Measurements from ENCODE around the gene PTGER1. TPM values are rescaled to one million over a fixed set of nuclear protein-coding genes. Genes with fewer than 3 reads are reported as not detected.

PTGER1 gene
- total and polyA plus RNA-seq, 2 of the 8 experiments (the other 6 are each of a cell fraction or from before 2014, with no cell fraction given), result 0.20 to 0.41 TPM

DNA sequence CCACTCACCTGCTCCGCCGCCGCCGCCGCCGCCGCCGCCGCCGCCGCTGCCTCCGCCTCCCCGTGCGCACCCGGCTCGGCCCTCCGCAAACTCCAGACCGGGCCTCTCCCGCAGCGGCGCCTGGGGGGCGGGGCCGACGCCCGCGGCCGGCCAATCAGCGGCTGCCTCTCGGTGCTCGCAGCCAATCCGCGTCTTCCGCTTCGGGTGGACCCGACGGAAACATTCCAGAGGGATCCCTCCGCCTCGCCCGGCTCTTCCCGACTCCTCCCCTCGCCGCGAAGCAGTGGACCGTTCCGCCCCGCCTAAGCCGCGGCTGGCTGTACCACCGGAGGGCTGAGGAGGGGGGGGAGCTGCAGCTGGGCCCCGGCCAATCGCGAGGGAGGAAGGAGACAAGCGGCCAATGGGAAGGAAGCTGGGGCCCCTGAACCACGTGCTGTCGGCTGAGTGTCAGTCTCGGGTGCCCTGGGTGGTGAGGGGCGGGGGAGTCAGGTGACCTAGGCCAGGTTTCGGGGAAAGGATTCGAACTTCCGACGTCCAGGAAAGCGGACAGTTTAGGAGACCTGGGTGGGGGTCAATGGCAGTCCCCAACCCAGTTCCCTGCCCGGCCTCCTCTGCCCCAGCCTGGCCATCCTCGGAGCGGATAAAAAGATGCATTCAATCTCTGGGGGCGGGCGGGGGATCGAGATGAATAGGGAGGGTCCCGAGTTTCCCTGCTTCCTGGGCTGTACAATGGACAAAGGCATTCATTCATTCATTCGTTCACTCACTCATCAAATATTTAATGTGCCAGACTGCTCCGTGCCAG lies 21.1 kb upstream of the PTGER1 start, which contains the start of gene GIPC1 (continued):
- TF ChIP-seq, protein P1, sequence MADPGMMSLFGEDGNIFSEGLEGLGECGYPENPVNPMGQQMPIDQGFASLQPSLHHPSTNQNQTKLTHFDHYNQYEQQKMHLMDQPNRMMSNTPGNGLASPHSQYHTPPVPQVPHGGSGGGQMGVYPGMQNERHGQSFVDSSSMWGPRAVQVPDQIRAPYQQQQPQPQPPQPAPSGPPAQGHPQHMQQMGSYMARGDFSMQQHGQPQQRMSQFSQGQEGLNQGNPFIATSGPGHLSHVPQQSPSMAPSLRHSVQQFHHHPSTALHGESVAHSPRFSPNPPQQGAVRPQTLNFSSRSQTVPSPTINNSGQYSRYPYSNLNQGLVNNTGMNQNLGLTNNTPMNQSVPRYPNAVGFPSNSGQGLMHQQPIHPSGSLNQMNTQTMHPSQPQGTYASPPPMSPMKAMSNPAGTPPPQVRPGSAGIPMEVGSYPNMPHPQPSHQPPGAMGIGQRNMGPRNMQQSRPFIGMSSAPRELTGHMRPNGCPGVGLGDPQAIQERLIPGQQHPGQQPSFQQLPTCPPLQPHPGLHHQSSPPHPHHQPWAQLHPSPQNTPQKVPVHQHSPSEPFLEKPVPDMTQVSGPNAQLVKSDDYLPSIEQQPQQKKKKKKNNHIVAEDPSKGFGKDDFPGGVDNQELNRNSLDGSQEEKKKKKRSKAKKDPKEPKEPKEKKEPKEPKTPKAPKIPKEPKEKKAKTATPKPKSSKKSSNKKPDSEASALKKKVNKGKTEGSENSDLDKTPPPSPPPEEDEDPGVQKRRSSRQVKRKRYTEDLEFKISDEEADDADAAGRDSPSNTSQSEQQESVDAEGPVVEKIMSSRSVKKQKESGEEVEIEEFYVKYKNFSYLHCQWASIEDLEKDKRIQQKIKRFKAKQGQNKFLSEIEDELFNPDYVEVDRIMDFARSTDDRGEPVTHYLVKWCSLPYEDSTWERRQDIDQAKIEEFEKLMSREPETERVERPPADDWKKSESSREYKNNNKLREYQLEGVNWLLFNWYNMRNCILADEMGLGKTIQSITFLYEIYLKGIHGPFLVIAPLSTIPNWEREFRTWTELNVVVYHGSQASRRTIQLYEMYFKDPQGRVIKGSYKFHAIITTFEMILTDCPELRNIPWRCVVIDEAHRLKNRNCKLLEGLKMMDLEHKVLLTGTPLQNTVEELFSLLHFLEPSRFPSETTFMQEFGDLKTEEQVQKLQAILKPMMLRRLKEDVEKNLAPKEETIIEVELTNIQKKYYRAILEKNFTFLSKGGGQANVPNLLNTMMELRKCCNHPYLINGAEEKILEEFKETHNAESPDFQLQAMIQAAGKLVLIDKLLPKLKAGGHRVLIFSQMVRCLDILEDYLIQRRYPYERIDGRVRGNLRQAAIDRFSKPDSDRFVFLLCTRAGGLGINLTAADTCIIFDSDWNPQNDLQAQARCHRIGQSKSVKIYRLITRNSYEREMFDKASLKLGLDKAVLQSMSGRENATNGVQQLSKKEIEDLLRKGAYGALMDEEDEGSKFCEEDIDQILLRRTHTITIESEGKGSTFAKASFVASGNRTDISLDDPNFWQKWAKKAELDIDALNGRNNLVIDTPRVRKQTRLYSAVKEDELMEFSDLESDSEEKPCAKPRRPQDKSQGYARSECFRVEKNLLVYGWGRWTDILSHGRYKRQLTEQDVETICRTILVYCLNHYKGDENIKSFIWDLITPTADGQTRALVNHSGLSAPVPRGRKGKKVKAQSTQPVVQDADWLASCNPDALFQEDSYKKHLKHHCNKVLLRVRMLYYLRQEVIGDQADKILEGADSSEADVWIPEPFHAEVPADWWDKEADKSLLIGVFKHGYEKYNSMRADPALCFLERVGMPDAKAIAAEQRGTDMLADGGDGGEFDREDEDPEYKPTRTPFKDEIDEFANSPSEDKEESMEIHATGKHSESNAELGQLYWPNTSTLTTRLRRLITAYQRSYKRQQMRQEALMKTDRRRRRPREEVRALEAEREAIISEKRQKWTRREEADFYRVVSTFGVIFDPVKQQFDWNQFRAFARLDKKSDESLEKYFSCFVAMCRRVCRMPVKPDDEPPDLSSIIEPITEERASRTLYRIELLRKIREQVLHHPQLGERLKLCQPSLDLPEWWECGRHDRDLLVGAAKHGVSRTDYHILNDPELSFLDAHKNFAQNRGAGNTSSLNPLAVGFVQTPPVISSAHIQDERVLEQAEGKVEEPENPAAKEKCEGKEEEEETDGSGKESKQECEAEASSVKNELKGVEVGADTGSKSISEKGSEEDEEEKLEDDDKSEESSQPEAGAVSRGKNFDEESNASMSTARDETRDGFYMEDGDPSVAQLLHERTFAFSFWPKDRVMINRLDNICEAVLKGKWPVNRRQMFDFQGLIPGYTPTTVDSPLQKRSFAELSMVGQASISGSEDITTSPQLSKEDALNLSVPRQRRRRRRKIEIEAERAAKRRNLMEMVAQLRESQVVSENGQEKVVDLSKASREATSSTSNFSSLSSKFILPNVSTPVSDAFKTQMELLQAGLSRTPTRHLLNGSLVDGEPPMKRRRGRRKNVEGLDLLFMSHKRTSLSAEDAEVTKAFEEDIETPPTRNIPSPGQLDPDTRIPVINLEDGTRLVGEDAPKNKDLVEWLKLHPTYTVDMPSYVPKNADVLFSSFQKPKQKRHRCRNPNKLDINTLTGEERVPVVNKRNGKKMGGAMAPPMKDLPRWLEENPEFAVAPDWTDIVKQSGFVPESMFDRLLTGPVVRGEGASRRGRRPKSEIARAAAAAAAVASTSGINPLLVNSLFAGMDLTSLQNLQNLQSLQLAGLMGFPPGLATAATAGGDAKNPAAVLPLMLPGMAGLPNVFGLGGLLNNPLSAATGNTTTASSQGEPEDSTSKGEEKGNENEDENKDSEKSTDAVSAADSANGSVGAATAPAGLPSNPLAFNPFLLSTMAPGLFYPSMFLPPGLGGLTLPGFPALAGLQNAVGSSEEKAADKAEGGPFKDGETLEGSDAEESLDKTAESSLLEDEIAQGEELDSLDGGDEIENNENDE (IDR thresholded peaks at IDR 0.05; ENCODE audit: insufficient replicate concordance, low read length), result no peak
- TF ChIP-seq, protein P2, sequence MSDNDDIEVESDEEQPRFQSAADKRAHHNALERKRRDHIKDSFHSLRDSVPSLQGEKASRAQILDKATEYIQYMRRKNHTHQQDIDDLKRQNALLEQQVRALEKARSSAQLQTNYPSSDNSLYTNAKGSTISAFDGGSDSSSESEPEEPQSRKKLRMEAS (IDR thresholded peaks at IDR 0.05), result peak; percentile 93
- TF ChIP-seq SIX5 (IDR thresholded peaks at IDR 0.05; ENCODE audit: low read depth, low read length), result 0 out of 2 replicates have a peak, but pooled peaks have one; percentile 42
- TF ChIP-seq JUN (IDR thresholded peaks at IDR 0.05; ENCODE audit: low read depth, low read length), result no peak
- 0 out of 2 replicates have a peak, but pooled peaks have one; percentile 41 for TF ChIP-seq GTF2F1 (IDR thresholded peaks at IDR 0.05; ENCODE audit: borderline replicate concordance, low read depth, low read length)
- TF ChIP-seq CREB1 (IDR thresholded peaks at IDR 0.05), result peak; percentile 62
- TF ChIP-seq BACH1 (IDR thresholded peaks at IDR 0.05; ENCODE audit: low read length), result no peak
- no peak for TF ChIP-seq RFX5 (IDR thresholded peaks at IDR 0.05; ENCODE audit: borderline replicate concordance, low read depth, low read length)
- TF ChIP-seq EP300 (IDR thresholded peaks at IDR 0.05; ENCODE audit: borderline replicate concordance in 1 of 2, low read depth in 2 of 2, low read length in 2 of 2), result peak in 1 of 2 experiments; percentile 100; a peak in 2 of 3 replicates
- TF ChIP-seq EGR1 (IDR thresholded peaks at IDR 0.05; ENCODE audit: borderline replicate concordance, low read depth, low read length), result no peak; the same call in 1 of the 2 replicates
